ENCODE results near the gene NOL9.

NOL9 gene

GRCh38 chr1:6497215-6497866, 57.0 kb downstream of the NOL9 start:
- Histone ChIP-seq H3K9ac (ENCODE audit: low read depth, low read length, poor library complexity) (peak overlapping the region; percentile 80), H3K4me2 (ENCODE audit: insufficient read depth, low read length, poor library complexity, severe bottlenecking) (peak overlapping the region; percentile 92), H2BK120ac (ENCODE audit: low read depth, low read length) (no peak overlapping the region), H3K4me3 (ENCODE audit: low read length in 2 of 2) (peak overlapping the region; percentile 62 to 91), H3K9me3 (replicated peaks in 1 of 2; ENCODE audit: control insufficient read depth in 2 of 2, insufficient read depth in 1 of 2, low read depth in 1 of 2, low read length in 2 of 2) (no peaks in the 10 kb centered on the region), H4K91ac (ENCODE audit: low read depth, low read length, poor library complexity) (no peak overlapping the region), H3K27ac (replicated peaks; ENCODE audit: low read length) (no peak overlapping the region), H3K18ac (ENCODE audit: low read length) (peak overlapping the region; percentile 98), H3K79me1 (ENCODE audit: low read depth, low read length) (no peaks in the 10 kb centered on the region), H3K4me1 (ENCODE audit: control insufficient read depth in 2 of 2, insufficient read depth in 1 of 2, low read depth in 1 of 2, low read length in 2 of 2) (peaks cover 17 to 36% of the 10 kb centered on the region in 2 donors), H2BK5ac (ENCODE audit: low read length) (no peak overlapping the region), H4K8ac (ENCODE audit: low read depth, low read length) (no peak overlapping the region), H3K27me3 (ENCODE audit: control insufficient read depth in 3 of 3, insufficient read depth in 3 of 3, low read depth in 1 of 3, low read length in 3 of 3) (peaks cover 0 to 21% (median 16%) of the 10 kb centered on the region in 3 experiments), H3K4ac (ENCODE audit: low read length) (no peak overlapping the region), H3K36me3 (replicated peaks in 1 of 2; ENCODE audit: control insufficient read depth in 2 of 2, insufficient read depth in 2 of 2, low read length in 2 of 2) (no peaks in the 10 kb centered on the region), H2AFZ (ENCODE audit: low read length) (peak overlapping the region; percentile 99), H3K23ac (ENCODE audit: low read depth, low read length, poor library complexity) (peak overlapping the region; percentile 45), H3K14ac (ENCODE audit: low read length) (no peak overlapping the region), H2BK15ac (ENCODE audit: low read length) (no peak overlapping the region), H2AK5ac (ENCODE audit: low read depth, low read length) (peak overlapping the region; percentile 0), H2BK12ac (ENCODE audit: low read length) (no peak overlapping the region)
- DNase-seq (ENCODE audit: low spot score): peak; percentile 71
- WGBS, 2 donors (ENCODE audit: extremely low coverage in 2 of 2, insufficient read length in 2 of 2, insufficient replicate concordance in 1 of 2): no CpG with 5 or more reads among the region's 74 CpGs

GRCh38 chr1:6496890-6497214, 57.5 kb downstream of the NOL9 start:
- H3K9ac ChIP-seq (ENCODE audit: low read depth, low read length, poor library complexity): peak overlapping the region; percentile 85
- no peak for DNase-seq (ENCODE audit: low spot score)

GRCh38 chr1:6496365-6496721, 58.0 kb downstream of the NOL9 start:
- Histone ChIP-seq H3K14ac (ENCODE audit: low read length) (no peak overlapping the region), H2BK12ac (ENCODE audit: low read length) (peak overlapping the region; percentile 60), H4K91ac (ENCODE audit: low read depth, low read length, poor library complexity) (no peak overlapping the region), H3K4me2 (ENCODE audit: insufficient read depth, low read length, poor library complexity, severe bottlenecking) (peak overlapping the region; percentile 92), H2BK120ac (ENCODE audit: low read depth, low read length) (no peak overlapping the region), H3K79me1 (ENCODE audit: low read depth, low read length) (no peaks in the 10 kb centered on the region), H3K9me3 (replicated peaks in 1 of 2; ENCODE audit: control insufficient read depth in 2 of 2, insufficient read depth in 1 of 2, low read depth in 1 of 2, low read length in 2 of 2) (no peaks in the 10 kb centered on the region), H2BK15ac (ENCODE audit: low read length) (peak overlapping the region; percentile 38), H3K18ac (ENCODE audit: low read length) (no peak overlapping the region), H4K8ac (ENCODE audit: low read depth, low read length) (no peak overlapping the region), H3K36me3 (replicated peaks in 1 of 2; ENCODE audit: control insufficient read depth in 2 of 2, insufficient read depth in 2 of 2, low read length in 2 of 2) (no peaks in the 10 kb centered on the region), H3K4me3 (ENCODE audit: low read length in 2 of 2) (peak overlapping the region; percentile 62 to 86), H2AK5ac (ENCODE audit: low read depth, low read length) (peak overlapping the region; percentile 98), H3K27me3 (ENCODE audit: control insufficient read depth in 3 of 3, insufficient read depth in 3 of 3, low read depth in 1 of 3, low read length in 3 of 3) (peaks cover 0 to 17% (median 16%) of the 10 kb centered on the region in 3 experiments), H3K27ac (replicated peaks; ENCODE audit: low read length) (no peak overlapping the region), H2BK5ac (ENCODE audit: low read length) (no peak overlapping the region), H2AFZ (ENCODE audit: low read length) (peak overlapping the region; percentile 83), H3K4ac (ENCODE audit: low read length) (no peak overlapping the region), H3K9ac (ENCODE audit: low read depth, low read length, poor library complexity) (no peak overlapping the region), H3K23ac (ENCODE audit: low read depth, low read length, poor library complexity) (peak overlapping the region; percentile 68), H3K4me1 (ENCODE audit: control insufficient read depth in 2 of 2, insufficient read depth in 1 of 2, low read depth in 1 of 2, low read length in 2 of 2) (peaks cover 20 to 31% of the 10 kb centered on the region in 2 donors)
- DNase-seq (ENCODE audit: low spot score): no peak
- WGBS, 2 donors (ENCODE audit: extremely low coverage in 2 of 2, insufficient read length in 2 of 2, insufficient replicate concordance in 1 of 2): no CpG with 5 or more reads among the region's 13 CpGs

More at GRCh38 chr1:6496890-6497214, 57.5 kb downstream of the NOL9 start:
- no peak overlapping the region for H2BK12ac ChIP-seq (ENCODE audit: low read length)
- H3K9me3 ChIP-seq (replicated peaks in 1 of 2; ENCODE audit: control insufficient read depth in 2 of 2, insufficient read depth in 1 of 2, low read depth in 1 of 2, low read length in 2 of 2): no peaks in the 10 kb centered on the region
- no peaks in the 10 kb centered on the region for H3K79me1 ChIP-seq (ENCODE audit: low read depth, low read length)
- peak overlapping the region; percentile 83 for H2AFZ ChIP-seq (ENCODE audit: low read length)
- peaks cover 0 to 21% (median 16%) of the 10 kb centered on the region in 3 experiments for H3K27me3 ChIP-seq (ENCODE audit: control insufficient read depth in 3 of 3, insufficient read depth in 3 of 3, low read depth in 1 of 3, low read length in 3 of 3)
- no peak overlapping the region for H2BK120ac ChIP-seq (ENCODE audit: low read depth, low read length)
- no peak overlapping the region for H3K14ac ChIP-seq (ENCODE audit: low read length)
- no peaks in the 10 kb centered on the region for H3K36me3 ChIP-seq (replicated peaks in 1 of 2; ENCODE audit: control insufficient read depth in 2 of 2, insufficient read depth in 2 of 2, low read length in 2 of 2)
- H4K8ac ChIP-seq (ENCODE audit: low read depth, low read length): peak overlapping the region; percentile 76
- peak overlapping the region; percentile 0 for H2AK5ac ChIP-seq (ENCODE audit: low read depth, low read length)
- H3K18ac ChIP-seq (ENCODE audit: low read length): peak overlapping the region; percentile 98
- H3K4me3 ChIP-seq (ENCODE audit: low read length in 2 of 2): peak overlapping the region; percentile 62 to 86
- WGBS, 2 donors (ENCODE audit: extremely low coverage in 2 of 2, insufficient read length in 2 of 2, insufficient replicate concordance in 1 of 2): no CpG with 5 or more reads among the region's 21 CpGs
- peaks cover 17 to 32% of the 10 kb centered on the region in 2 donors for H3K4me1 ChIP-seq (ENCODE audit: control insufficient read depth in 2 of 2, insufficient read depth in 1 of 2, low read depth in 1 of 2, low read length in 2 of 2)
- peak overlapping the region; percentile 23 for H3K23ac ChIP-seq (ENCODE audit: low read depth, low read length, poor library complexity)
- H2BK5ac ChIP-seq (ENCODE audit: low read length): no peak overlapping the region
- no peak overlapping the region for H3K4ac ChIP-seq (ENCODE audit: low read length)
- no peak overlapping the region for H4K91ac ChIP-seq (ENCODE audit: low read depth, low read length, poor library complexity)
- H3K27ac ChIP-seq (replicated peaks; ENCODE audit: low read length): no peak overlapping the region
- peak overlapping the region; percentile 90 for H2BK15ac ChIP-seq (ENCODE audit: low read length)
- peak overlapping the region; percentile 92 for H3K4me2 ChIP-seq (ENCODE audit: insufficient read depth, low read length, poor library complexity, severe bottlenecking)

- Histone ChIP-seq H3K23ac (ENCODE audit: low read depth, low read length, poor library complexity) (peak overlapping the region; percentile 68), H3K9ac (ENCODE audit: low read depth, low read length, poor library complexity) (no peak overlapping the region), H2BK5ac (ENCODE audit: low read length) (no peak overlapping the region), H3K27ac (replicated peaks; ENCODE audit: low read length) (no peak overlapping the region), H2AK5ac (ENCODE audit: low read depth, low read length) (peak overlapping the region; percentile 98), H2BK12ac (ENCODE audit: low read length) (peak overlapping the region; percentile 60), H3K4me2 (ENCODE audit: insufficient read depth, low read length, poor library complexity, severe bottlenecking) (no peak overlapping the region), H3K4ac (ENCODE audit: low read length) (no peak overlapping the region), H2BK15ac (ENCODE audit: low read length) (peak overlapping the region; percentile 38), H3K4me3 (ENCODE audit: low read length in 2 of 2) (peak overlapping the region in 1 of 2 donors; percentile 62), H4K91ac (ENCODE audit: low read depth, low read length, poor library complexity) (no peak overlapping the region), H3K14ac (ENCODE audit: low read length) (no peak overlapping the region), H4K8ac (ENCODE audit: low read depth, low read length) (no peak overlapping the region), H3K27me3 (ENCODE audit: control insufficient read depth in 3 of 3, insufficient read depth in 3 of 3, low read depth in 1 of 3, low read length in 3 of 3) (peaks cover 0 to 17% (median 16%) of the 10 kb centered on the region in 3 experiments), H2AFZ (ENCODE audit: low read length) (no peak overlapping the region), H3K9me3 (replicated peaks in 1 of 2; ENCODE audit: control insufficient read depth in 2 of 2, insufficient read depth in 1 of 2, low read depth in 1 of 2, low read length in 2 of 2) (no peaks in the 10 kb centered on the region), H3K18ac (ENCODE audit: low read length) (peak overlapping the region; percentile 67), H3K4me1 (ENCODE audit: control insufficient read depth in 2 of 2, insufficient read depth in 1 of 2, low read depth in 1 of 2, low read length in 2 of 2) (peaks cover 20 to 31% of the 10 kb centered on the region in 2 donors), H2BK120ac (ENCODE audit: low read depth, low read length) (no peak overlapping the region), H3K79me1 (ENCODE audit: low read depth, low read length) (no peaks in the 10 kb centered on the region), H3K36me3 (replicated peaks in 1 of 2; ENCODE audit: control insufficient read depth in 2 of 2, insufficient read depth in 2 of 2, low read length in 2 of 2) (no peaks in the 10 kb centered on the region)
- no CpG with 5 or more reads among the region's 14 CpGs for WGBS, 2 donors (ENCODE audit: extremely low coverage in 2 of 2, insufficient read length in 2 of 2, insufficient replicate concordance in 1 of 2)
- DNase-seq (ENCODE audit: low spot score): no peak
Observed at GRCh38 chr1:6495540-6496364, 58.6 kb downstream of the NOL9 start.

All from neuronal stem cell (in vitro differentiated cells).